ENCODE measurements around the gene WFDC1. TPM values are rescaled to one million over a fixed set of nuclear protein-coding genes. Genes with fewer than 3 reads are reported as not detected.

WFDC1 gene
- total RNA-seq, 1 experiment from 2014 or later = not detected

DNA sequence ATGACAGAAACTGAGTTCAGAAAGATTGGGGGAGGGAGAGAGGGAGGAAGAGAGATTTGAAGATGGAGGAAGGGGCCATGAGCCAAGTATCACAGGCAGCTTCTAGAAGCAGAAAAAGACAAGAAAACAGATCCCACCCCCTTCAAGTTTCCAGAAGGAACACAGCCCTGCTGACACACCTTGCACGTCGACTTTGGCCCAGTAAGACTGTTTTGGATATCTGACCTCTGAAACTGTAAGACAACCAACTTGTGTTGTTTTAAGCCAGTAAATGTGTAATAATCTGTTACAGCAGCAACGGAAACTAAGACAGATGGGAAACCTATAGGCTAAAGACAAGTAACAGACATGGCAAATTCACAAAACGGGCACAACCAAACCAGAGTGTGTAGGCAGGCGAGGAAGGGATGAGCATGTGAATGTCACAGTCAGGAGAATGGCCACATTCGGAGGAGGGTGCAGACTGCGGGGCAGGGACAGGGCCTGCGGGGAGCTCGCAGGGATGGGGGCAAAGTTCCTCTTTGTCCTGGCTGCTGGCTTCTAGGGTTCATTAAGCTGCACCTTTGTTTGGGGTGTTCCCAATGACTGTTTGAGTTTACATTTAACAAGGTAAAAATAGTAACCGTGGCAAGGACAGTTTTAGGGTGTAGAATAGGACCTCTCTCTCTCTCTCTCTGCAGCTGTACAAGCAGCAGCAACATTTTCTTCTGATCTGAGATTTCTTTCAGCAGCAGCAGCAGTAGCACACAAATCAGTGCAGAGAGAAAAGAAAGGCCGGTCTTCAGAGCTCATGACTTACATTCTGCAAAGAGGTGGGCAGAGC lies 55.4 kb downstream of the WFDC1 start:
- Histone ChIP-seq H3K4me1 (no peaks in the 10 kb centered on the region), H3K27me3 (replicated peaks; ENCODE audit: control insufficient read depth, insufficient read depth, low read length) (no peaks in the 10 kb centered on the region), H3K4me3 (ENCODE audit: low read depth, low read length) (no peak overlapping the region), H3K36me3 (ENCODE audit: control insufficient read depth, insufficient read depth, low read length) (no peaks in the 10 kb centered on the region), H3K9me3 (no peaks in the 10 kb centered on the region)
- ChIA-PET CTCF (interaction anchor here (0.6 kb wide), 1 partner anchor 194 kb away, joined by 9 read pairs; no protein-coding TSS in a partner anchor), POLR2A (no interaction called here)
- no peaks in the 10 kb centered on the region for H3K9me3 Mint-ChIP-seq (ENCODE audit: unreplicated experiment)
- H3K36me3 Mint-ChIP-seq (ENCODE audit: insufficient read depth, unreplicated experiment) = no peaks in the 10 kb centered on the region
- peak in 1 of 2 experiments; percentile 36 for DNase-seq
- no TSS peak for BruUV-seq (replicated peaks)
- no peak overlapping the region for H3K4me3 Mint-ChIP-seq (ENCODE audit: unreplicated experiment)
- peaks cover 11% of the 10 kb centered on the region for H3K4me1 Mint-ChIP-seq (ENCODE audit: low read depth, unreplicated experiment)
- peak overlapping the region; percentile 12 for H3K27ac Mint-ChIP-seq (ENCODE audit: unreplicated experiment)
- intact Hi-C loops (cut with micrococcal nuclease; ENCODE audit: unreplicated experiment) = no loop called here
- TF ChIP-seq CTCF (IDR thresholded peaks at IDR 0.05; ENCODE audit: insufficient read depth in 1 of 2, low read depth in 1 of 2, low read length in 1 of 2, severe bottlenecking in 1 of 2, unreplicated experiment in 1 of 2) = no peak
- H3K27me3 Mint-ChIP-seq (ENCODE audit: insufficient read depth, unreplicated experiment) = no peaks in the 10 kb centered on the region

- no peak overlapping the region for H3K4me3 Mint-ChIP-seq (ENCODE audit: unreplicated experiment)
- POLR2A ChIA-PET = no interaction called here
- Histone ChIP-seq H3K36me3 (ENCODE audit: control insufficient read depth, insufficient read depth, low read length) (no peaks in the 10 kb centered on the region), H3K9me3 (no peaks in the 10 kb centered on the region), H3K4me1 (peaks cover 1% of the 10 kb centered on the region; the same call in 1 of the 2 replicates), H3K4me3 (ENCODE audit: low read depth, low read length) (no peak overlapping the region), H3K27me3 (replicated peaks; ENCODE audit: control insufficient read depth, insufficient read depth, low read length) (no peaks in the 10 kb centered on the region)
- no peak for TF ChIP-seq CTCF (IDR thresholded peaks at IDR 0.05; ENCODE audit: insufficient read depth in 1 of 2, low read depth in 1 of 2, low read length in 1 of 2, severe bottlenecking in 1 of 2, unreplicated experiment in 1 of 2)
- no peaks in the 10 kb centered on the region for H3K27me3 Mint-ChIP-seq (ENCODE audit: insufficient read depth, unreplicated experiment)
- DNase-seq = no peak
- no TSS peak for BruUV-seq (replicated peaks)
- no peaks in the 10 kb centered on the region for H3K9me3 Mint-ChIP-seq (ENCODE audit: unreplicated experiment)
- peaks cover 11% of the 10 kb centered on the region for H3K4me1 Mint-ChIP-seq (ENCODE audit: low read depth, unreplicated experiment)
- H3K27ac Mint-ChIP-seq (ENCODE audit: unreplicated experiment) = no peak overlapping the region
- CTCF ChIA-PET = interaction anchor here (0.6 to 1.0 kb wide), 2 partner anchors 156 to 194 kb away, joined by 3 to 9 read pairs; no protein-coding TSS in a partner anchor
- intact Hi-C loops (cut with micrococcal nuclease; ENCODE audit: unreplicated experiment) = no loop called here
- H3K36me3 Mint-ChIP-seq (ENCODE audit: insufficient read depth, unreplicated experiment) = no peaks in the 10 kb centered on the region
Observed at GRCh38 chr16:84350685-84351400, 56.2 kb downstream of the WFDC1 start.

DNA sequence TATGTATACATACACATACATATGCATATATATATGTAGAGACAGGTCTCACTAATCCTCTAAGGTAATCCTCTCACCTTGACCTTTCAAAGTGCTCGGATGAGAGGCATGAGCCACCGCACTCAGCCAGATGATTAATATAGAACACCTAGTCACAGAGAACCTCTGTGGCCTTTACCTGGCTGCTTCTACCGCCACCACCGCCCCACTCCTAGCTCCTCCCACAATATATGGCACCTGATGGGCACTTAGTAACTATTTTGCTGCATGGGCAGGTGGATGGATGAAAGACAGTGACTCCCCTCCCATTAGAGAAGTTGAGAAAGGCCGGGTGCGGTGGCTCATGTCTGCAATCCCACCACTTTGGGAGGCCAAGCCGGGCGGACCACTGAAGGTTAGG lies 57.0 kb downstream of the WFDC1 start:
- intact Hi-C loops (cut with micrococcal nuclease; ENCODE audit: unreplicated experiment) = no loop called here
- no peaks in the 10 kb centered on the region for H3K9me3 Mint-ChIP-seq (ENCODE audit: unreplicated experiment)
- no peaks in the 10 kb centered on the region for H3K36me3 Mint-ChIP-seq (ENCODE audit: insufficient read depth, unreplicated experiment)
- H3K4me3 Mint-ChIP-seq (ENCODE audit: unreplicated experiment) = no peak overlapping the region
- peaks cover 15% of the 10 kb centered on the region for H3K4me1 Mint-ChIP-seq (ENCODE audit: low read depth, unreplicated experiment)
- no peaks in the 10 kb centered on the region for H3K27me3 Mint-ChIP-seq (ENCODE audit: insufficient read depth, unreplicated experiment)
- TF ChIP-seq CTCF (IDR thresholded peaks at IDR 0.05; ENCODE audit: insufficient read depth in 1 of 2, low read depth in 1 of 2, low read length in 1 of 2, severe bottlenecking in 1 of 2, unreplicated experiment in 1 of 2) = no peak
- Histone ChIP-seq H3K9me3 (no peaks in the 10 kb centered on the region), H3K4me3 (ENCODE audit: low read depth, low read length) (no peak overlapping the region), H3K36me3 (ENCODE audit: control insufficient read depth, insufficient read depth, low read length) (no peaks in the 10 kb centered on the region), H3K27me3 (replicated peaks; ENCODE audit: control insufficient read depth, insufficient read depth, low read length) (no peaks in the 10 kb centered on the region), H3K4me1 (peaks cover 8% of the 10 kb centered on the region; the same call in 1 of the 2 replicates)
- DNase-seq = no peak
- H3K27ac Mint-ChIP-seq (ENCODE audit: unreplicated experiment) = no peak overlapping the region
- ChIA-PET POLR2A (no interaction called here), CTCF (interaction anchor here (1.0 kb wide), 1 partner anchor 155 kb away, joined by 3 read pairs; no protein-coding TSS in a partner anchor)
- BruUV-seq (replicated peaks) = no TSS peak

All from Caco-2 (cell line).